PC-3 (cell line): ENCODE data around the gene PIK3R3.

Experiments used
- EZH2 ChIP-seq: fragments of 300-600 bp; sonication (generic); IDR thresholded peaks from one replicate; pipeline ENCODE4 v1.6.1; 2017; ENCODE audit warnings: antibody characterized with exemption, mild to moderate bottlenecking, low read length; ENCODE audit not compliant: unreplicated experiment
- EZH2phosphoT487 ChIP-seq: fragments of 300-600 bp; sonication (generic); IDR thresholded peaks from 2 replicates; pipeline ENCODE4 v1.6.1; 2018; ENCODE audit warnings: mild to moderate bottlenecking, antibody characterized with exemption, low read length, borderline replicate concordance
- TF ChIP-seq, protein P1 (sequence below): fragments of 300-600 bp; sonication (generic); conservative IDR thresholded peaks from 2 replicates; pipeline ENCODE4 v1.5.1; 2017; ENCODE audit warnings: antibody characterized with exemption, low read depth, mild to moderate bottlenecking, low read length

DNA sequence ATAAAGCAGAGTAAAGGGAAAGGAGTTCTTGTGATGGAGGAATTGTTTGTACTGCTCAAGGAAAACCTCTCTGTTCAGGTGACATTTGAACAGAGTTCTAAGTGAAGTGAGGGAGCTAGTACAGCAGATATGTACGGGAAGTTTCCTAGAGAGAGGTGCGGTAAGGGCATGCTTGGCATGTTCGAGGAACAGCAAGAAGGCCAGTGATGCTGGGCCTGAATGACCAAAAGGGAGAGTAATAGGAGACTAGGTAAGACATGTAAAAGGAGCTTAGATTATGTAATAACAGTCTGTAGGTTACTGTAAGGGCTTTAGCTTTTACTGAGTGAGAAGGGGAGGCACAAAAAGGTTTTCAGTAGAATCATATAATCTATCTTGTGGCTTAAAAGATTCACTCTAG lies 63.9 kb downstream of the PIK3R3 start:
- TF ChIP-seq EZH2phosphoT487, result no peak
- TF ChIP-seq, protein P1, sequence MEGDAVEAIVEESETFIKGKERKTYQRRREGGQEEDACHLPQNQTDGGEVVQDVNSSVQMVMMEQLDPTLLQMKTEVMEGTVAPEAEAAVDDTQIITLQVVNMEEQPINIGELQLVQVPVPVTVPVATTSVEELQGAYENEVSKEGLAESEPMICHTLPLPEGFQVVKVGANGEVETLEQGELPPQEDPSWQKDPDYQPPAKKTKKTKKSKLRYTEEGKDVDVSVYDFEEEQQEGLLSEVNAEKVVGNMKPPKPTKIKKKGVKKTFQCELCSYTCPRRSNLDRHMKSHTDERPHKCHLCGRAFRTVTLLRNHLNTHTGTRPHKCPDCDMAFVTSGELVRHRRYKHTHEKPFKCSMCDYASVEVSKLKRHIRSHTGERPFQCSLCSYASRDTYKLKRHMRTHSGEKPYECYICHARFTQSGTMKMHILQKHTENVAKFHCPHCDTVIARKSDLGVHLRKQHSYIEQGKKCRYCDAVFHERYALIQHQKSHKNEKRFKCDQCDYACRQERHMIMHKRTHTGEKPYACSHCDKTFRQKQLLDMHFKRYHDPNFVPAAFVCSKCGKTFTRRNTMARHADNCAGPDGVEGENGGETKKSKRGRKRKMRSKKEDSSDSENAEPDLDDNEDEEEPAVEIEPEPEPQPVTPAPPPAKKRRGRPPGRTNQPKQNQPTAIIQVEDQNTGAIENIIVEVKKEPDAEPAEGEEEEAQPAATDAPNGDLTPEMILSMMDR, result no peak
- no peak for TF ChIP-seq EZH2
